Ishikawa (cell line): ENCODE results near the gene TMED4.

Source experiments
- CREB1 ChIP-seq: IDR thresholded peaks from 2 replicates; pipeline ENCODE4 v1.6.1; 2012; ENCODE audit warnings: low read depth
- EGR1 ChIP-seq: IDR thresholded peaks from 2 replicates; pipeline ENCODE4 v1.6.1; 2012
- EP300 ChIP-seq: IDR thresholded peaks from 2 replicates; pipeline ENCODE4 v1.6.1; 2012; ENCODE audit warnings: borderline replicate concordance
- FOXM1 ChIP-seq: IDR thresholded peaks from 2 replicates; pipeline ENCODE4 v1.6.1; 2012; ENCODE audit warnings: low read depth, borderline replicate concordance
- RAD21 ChIP-seq: IDR thresholded peaks from 2 replicates; pipeline ENCODE4 v1.6.1; 2012; ENCODE audit warnings: low read depth
- TAF1 ChIP-seq: IDR thresholded peaks from 2 replicates; pipeline ENCODE4 v1.6.1; 2012; ENCODE audit warnings: low read depth, mild to moderate bottlenecking
- TCF12 ChIP-seq: IDR thresholded peaks from 2 replicates; pipeline ENCODE4 v1.6.1; 2012; ENCODE audit warnings: low read depth
- TEAD4 ChIP-seq: IDR thresholded peaks from 2 replicates; pipeline ENCODE4 v1.6.1; 2012
- YY1 ChIP-seq: IDR thresholded peaks from 2 replicates; pipeline ENCODE4 v1.6.1; 2012; ENCODE audit warnings: low read depth
- ZBTB7A ChIP-seq: IDR thresholded peaks from 2 replicates; pipeline ENCODE4 v1.6.1; 2012; ENCODE audit warnings: low read depth
- TF ChIP-seq, protein P1 (sequence below): IDR thresholded peaks from 2 replicates; pipeline ENCODE4 v1.6.1; 2012
- TF ChIP-seq, protein P2 (sequence below): IDR thresholded peaks from 2 replicates; pipeline ENCODE4 v1.6.1; 2012; ENCODE audit warnings: low read depth, mild to moderate bottlenecking

DNA sequence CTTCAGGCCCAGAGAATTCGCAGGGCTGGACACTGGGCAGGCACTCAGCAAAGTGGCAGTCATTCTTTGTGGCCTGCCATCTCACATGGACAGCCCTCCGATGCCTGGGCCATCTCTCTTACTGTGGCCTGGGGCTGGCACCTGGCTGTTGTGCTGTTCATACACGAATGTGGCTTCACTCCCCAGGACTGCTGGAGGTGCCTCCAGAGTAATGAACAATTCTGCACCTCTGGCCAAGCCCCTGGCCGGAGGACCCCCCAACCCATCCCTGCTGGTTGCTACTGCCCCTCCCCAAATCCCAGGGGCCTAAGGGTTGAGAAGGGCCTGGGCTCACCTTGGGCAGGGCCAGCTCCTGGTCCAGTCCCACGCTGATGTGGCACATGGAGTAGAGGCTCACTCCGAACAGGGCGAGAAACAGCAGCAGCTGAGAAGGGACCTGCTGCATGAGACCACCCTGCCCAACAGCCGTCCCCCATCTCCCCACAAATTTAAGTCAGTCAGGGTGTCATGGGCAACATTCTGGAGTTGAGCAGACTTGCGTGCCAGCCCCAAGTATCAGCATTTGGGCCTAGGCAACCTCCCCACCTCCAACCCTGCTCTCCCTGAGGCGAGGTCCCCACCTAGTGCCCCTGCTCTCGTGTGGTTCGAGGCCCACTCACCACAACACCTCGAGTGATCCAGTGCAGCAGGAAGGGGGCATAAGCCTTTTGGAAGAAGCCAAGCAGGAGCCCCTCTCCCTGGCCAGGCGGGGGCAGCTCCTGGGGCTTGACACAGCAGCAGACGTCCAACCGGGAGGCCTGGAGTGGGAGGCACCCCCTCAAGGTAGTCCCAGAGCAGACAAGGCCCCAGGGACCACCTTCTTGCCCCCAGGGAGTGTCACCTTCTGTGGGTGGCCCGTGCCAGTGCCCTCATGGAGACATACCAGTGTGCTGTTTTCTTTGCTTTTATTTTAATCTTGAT, 50.3 kb downstream of the TMED4 start:
- TF ChIP-seq TAF1 (no peak), ZBTB7A (no peak), EGR1 (no peak), EP300 (no peak), RAD21 (no peak), CREB1 (no peak), TCF12 (no peak), TEAD4 (no peak), FOXM1 (no peak), YY1 (no peak)
- TF ChIP-seq, protein P1, sequence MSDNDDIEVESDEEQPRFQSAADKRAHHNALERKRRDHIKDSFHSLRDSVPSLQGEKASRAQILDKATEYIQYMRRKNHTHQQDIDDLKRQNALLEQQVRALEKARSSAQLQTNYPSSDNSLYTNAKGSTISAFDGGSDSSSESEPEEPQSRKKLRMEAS, result no peak
- TF ChIP-seq, protein P2, sequence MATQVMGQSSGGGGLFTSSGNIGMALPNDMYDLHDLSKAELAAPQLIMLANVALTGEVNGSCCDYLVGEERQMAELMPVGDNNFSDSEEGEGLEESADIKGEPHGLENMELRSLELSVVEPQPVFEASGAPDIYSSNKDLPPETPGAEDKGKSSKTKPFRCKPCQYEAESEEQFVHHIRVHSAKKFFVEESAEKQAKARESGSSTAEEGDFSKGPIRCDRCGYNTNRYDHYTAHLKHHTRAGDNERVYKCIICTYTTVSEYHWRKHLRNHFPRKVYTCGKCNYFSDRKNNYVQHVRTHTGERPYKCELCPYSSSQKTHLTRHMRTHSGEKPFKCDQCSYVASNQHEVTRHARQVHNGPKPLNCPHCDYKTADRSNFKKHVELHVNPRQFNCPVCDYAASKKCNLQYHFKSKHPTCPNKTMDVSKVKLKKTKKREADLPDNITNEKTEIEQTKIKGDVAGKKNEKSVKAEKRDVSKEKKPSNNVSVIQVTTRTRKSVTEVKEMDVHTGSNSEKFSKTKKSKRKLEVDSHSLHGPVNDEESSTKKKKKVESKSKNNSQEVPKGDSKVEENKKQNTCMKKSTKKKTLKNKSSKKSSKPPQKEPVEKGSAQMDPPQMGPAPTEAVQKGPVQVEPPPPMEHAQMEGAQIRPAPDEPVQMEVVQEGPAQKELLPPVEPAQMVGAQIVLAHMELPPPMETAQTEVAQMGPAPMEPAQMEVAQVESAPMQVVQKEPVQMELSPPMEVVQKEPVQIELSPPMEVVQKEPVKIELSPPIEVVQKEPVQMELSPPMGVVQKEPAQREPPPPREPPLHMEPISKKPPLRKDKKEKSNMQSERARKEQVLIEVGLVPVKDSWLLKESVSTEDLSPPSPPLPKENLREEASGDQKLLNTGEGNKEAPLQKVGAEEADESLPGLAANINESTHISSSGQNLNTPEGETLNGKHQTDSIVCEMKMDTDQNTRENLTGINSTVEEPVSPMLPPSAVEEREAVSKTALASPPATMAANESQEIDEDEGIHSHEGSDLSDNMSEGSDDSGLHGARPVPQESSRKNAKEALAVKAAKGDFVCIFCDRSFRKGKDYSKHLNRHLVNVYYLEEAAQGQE, result no peak
